SH-SY5Y (cell line): ENCODE results near the gene CAV3.

Experiments
- GATA2 ChIP-seq: IDR thresholded peaks from 2 replicates; pipeline ENCODE4 v1.6.1; 2011; ENCODE audit warnings: mild to moderate bottlenecking, low read depth, low read length
- GATA3 ChIP-seq: IDR thresholded peaks from 2 replicates; pipeline ENCODE4 v1.6.1; 2011; ENCODE audit warnings: low read depth, mild to moderate bottlenecking, low read length, moderate library complexity

DNA sequence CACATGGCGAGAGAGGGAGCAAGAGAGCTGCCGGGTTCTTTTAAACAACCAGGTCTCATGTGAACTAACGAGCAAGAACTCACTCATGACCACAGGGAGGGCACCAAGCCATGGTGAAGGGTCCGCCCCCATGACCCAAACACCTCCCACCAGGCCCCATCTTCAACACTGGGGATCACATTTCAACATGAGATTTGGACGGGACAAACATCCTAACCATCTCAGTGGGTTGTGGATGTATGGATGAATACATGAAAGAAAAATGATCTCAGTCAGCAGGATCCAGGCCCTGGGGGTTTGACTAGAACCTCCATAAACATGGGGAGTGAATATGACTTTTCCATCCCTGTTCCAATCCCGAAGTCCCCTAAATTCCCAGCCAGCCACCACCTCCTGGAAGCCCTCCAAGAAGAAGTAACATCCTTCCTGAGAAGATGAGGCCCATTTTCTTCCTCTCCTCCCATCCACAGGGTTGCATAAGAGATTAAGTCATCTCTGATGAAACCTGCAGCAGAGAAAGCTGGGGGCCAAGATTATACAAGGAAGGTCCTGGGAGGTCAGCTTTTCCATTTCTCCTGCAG, 9.5 kb downstream of the CAV3 start:
- no peak for TF ChIP-seq GATA2
- no peak for TF ChIP-seq GATA3
